Stimulated activated CD4-positive, alpha-beta T cell treated with anti-CD3 and anti-CD28 coated beads, TNF-alpha, amount 100 ng/mL, for 4 hours (primary cell): ENCODE measurements around the gene C12orf76.
A peak's percentile ranks its signal among the peaks of the same experiment; 100 is the strongest.

ENCODE experiments used
- DNase-seq, 3 experiments: peaks; one replicate each; pipeline ENCODE4 v3.0.0-alpha.2; 2020; ENCODE audit warnings: low read depth in 3 of 3

The C12orf76 gene

GRCh38 chr12:109995686-109996482, 52.4 kb downstream of the C12orf76 start, which contains the start of gene GIT2:
GIT2 (minus strand) TSS chr12:109996368; CDS start chr12:109996224, 144 bp downstream.
- peak; percentile 77 to 88 (median 83) for DNase-seq

GRCh38 chr12:109995361-109995685, 53.0 kb downstream of the C12orf76 start:
- no peak for DNase-seq

DNA sequence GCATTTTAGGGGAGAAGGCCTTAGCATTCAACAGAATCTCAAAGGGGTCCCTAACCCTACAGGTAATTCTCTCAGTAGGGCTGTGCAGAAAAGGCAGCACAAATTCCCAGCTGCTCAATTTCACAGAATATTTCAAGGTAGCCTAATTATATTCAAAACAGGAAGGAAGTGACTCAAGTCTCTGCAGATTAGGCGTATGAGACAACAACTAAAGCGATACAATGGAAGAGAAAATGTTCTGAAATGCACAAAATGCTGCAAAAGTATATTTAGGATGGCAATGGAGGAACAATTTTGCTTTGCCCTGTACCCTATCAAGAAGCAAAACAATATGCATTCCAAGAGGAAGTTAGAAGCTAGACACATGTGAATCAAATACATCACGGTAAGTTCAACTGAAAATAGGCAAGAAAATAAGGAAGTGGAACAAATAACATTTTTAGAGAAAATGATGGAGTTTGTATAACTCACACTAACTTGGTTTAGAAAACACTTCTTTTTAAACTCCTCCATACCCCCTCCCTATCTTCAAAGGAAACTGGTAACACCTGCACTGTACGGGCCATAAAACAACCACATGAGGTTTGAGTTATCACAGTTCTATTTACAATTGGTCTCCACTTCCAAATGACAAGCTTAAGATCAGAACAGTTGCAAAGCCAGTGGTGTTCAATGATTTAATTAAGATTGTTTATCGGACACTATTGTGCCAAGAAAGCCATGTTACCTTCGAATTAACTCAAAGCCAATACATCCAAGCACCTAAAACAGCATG, 53.7 kb downstream of the C12orf76 start:
- DNase-seq: no peak

GRCh38 chr12:109993091-109993490, 55.2 kb downstream of the C12orf76 start:
- no peak for DNase-seq

GRCh38 chr12:109991586-109991985, 56.7 kb downstream of the C12orf76 start:
- DNase-seq: no peak
